HepG2 (cell line): ENCODE data around the gene COG5. TPM values are rescaled to one million over a fixed set of nuclear protein-coding genes. Genes with fewer than 3 reads are reported as not detected.

ENCODE experiments used
- ARNT ChIP-seq: fragments of 450-650 bp; IDR thresholded peaks from 2 replicates; pipeline ENCODE4 v1.6.1; 2017
- ATAD3A ChIP-seq: sonication (generic); formaldehyde crosslinking; IDR thresholded peaks from 2 replicates; pipeline ENCODE4 v1.4.0; 2020; ENCODE audit warnings: missing genetic modification reagents
- ATF7 ChIP-seq, 2 experiments: fragments of 450-650 bp in 1 of 2; sonication (generic) in 1 of 2; formaldehyde crosslinking in 1 of 2; IDR thresholded peaks; 2 replicates each; pipeline versions ENCODE4 v1.4.0 to v1.6.1; 2016 to 2020; ENCODE audit warnings: antibody characterized with exemption in 1 of 2, mild to moderate bottlenecking in 1 of 2, missing genetic modification reagents in 1 of 2
- GFI1 ChIP-seq: sonication (generic); formaldehyde crosslinking; IDR thresholded peaks from 2 replicates; pipeline ENCODE4 v1.5.0; 2020; ENCODE audit warnings: missing genetic modification reagents, mild to moderate bottlenecking, borderline replicate concordance
- GZF1 ChIP-seq: sonication (generic); formaldehyde crosslinking; IDR thresholded peaks from 2 replicates; pipeline ENCODE4 v1.5.1; 2020; ENCODE audit warnings: mild to moderate bottlenecking, missing genetic modification reagents
- HOXD1 ChIP-seq: sonication (generic); formaldehyde crosslinking; IDR thresholded peaks from 2 replicates; pipeline ENCODE4 v1.5.0; 2020; ENCODE audit warnings: missing genetic modification reagents
- MBD4 ChIP-seq: IDR thresholded peaks from 2 replicates; pipeline ENCODE4 v1.6.1; 2012; ENCODE audit warnings: low read length, inconsistent platforms, borderline replicate concordance
- NAIF1 ChIP-seq: sonication (generic); formaldehyde crosslinking; IDR thresholded peaks from 2 replicates; pipeline ENCODE4 v1.5.0; 2020; ENCODE audit warnings: mild to moderate bottlenecking, missing genetic modification reagents, borderline replicate concordance
- NCOA5 ChIP-seq: sonication (generic); formaldehyde crosslinking; IDR thresholded peaks from 2 replicates; pipeline ENCODE4 v1.4.0; 2020; ENCODE audit warnings: missing genetic modification reagents
- NFATC3 ChIP-seq: sonication (generic); formaldehyde crosslinking; IDR thresholded peaks from 2 replicates; pipeline ENCODE4 v1.5.1; 2020; ENCODE audit warnings: mild to moderate bottlenecking, missing genetic modification reagents
- NFIC ChIP-seq: IDR thresholded peaks from 2 replicates; pipeline ENCODE4 v1.6.1; 2012; ENCODE audit warnings: mild to moderate bottlenecking, low read length, inconsistent platforms
- SIX4 ChIP-seq: sonication (generic); formaldehyde crosslinking; IDR thresholded peaks from 2 replicates; pipeline ENCODE4 v1.4.0; 2020; ENCODE audit warnings: missing genetic modification reagents
- TCF12 ChIP-seq, 2 experiments: fragments of 450-650 bp in 1 of 2; sonication (generic) in 1 of 2; formaldehyde crosslinking in 1 of 2; IDR thresholded peaks; 2 replicates each; pipeline versions ENCODE4 v1.6.1 to v1.8.0; 2017 to 2022; ENCODE audit warnings: antibody characterized with exemption in 1 of 2, mild to moderate bottlenecking in 1 of 2, missing genetic modification reagents in 1 of 2, moderate library complexity in 1 of 2
- ZMAT3 ChIP-seq: sonication (generic); formaldehyde crosslinking; conservative IDR thresholded peaks from 2 replicates; pipeline ENCODE4 v1.7.0; 2021; ENCODE audit warnings: missing genetic modification reagents
- ZNF256 ChIP-seq: sonication (generic); formaldehyde crosslinking; conservative IDR thresholded peaks from 2 replicates; pipeline ENCODE4 v1.4.0; 2020; ENCODE audit warnings: missing genetic modification reagents
- ZNF33A ChIP-seq: sonication (generic); formaldehyde crosslinking; IDR thresholded peaks from 2 replicates; pipeline ENCODE4 v1.5.1; 2020; ENCODE audit warnings: missing genetic modification reagents, mild to moderate bottlenecking, moderate library complexity, borderline replicate concordance
- ZNF430 ChIP-seq: sonication (generic); formaldehyde crosslinking; IDR thresholded peaks from 2 replicates; pipeline ENCODE4 v1.9.0; 2021; ENCODE audit warnings: mild to moderate bottlenecking, missing genetic modification reagents
- ZNF431 ChIP-seq: sonication (generic); formaldehyde crosslinking; IDR thresholded peaks from 2 replicates; pipeline ENCODE4 v1.9.0; 2022; ENCODE audit warnings: missing genetic modification reagents, low read depth, mild to moderate bottlenecking, borderline replicate concordance
- ZNF670 ChIP-seq: sonication (generic); formaldehyde crosslinking; IDR thresholded peaks from 2 replicates; pipeline ENCODE4 v1.8.0; 2022; ENCODE audit warnings: mild to moderate bottlenecking, missing genetic modification reagents, borderline replicate concordance
- ZSCAN5A ChIP-seq: sonication (generic); formaldehyde crosslinking; IDR thresholded peaks from 2 replicates; pipeline ENCODE4 v1.8.0; 2022; ENCODE audit warnings: mild to moderate bottlenecking, missing genetic modification reagents, borderline replicate concordance
- polyA plus RNA-seq, 8 experiments: library from polyadenylated mRNA; depleted of rRNA in 3 of 8; stranded (reverse) in 7 of 8; unstranded in 1 of 8; fragments of >200 nt; fragmentation: Illumina TruSeq in 4 of 8; extraction: Trizol in 4 of 8; gene quantifications; 2 replicates each; pipeline versions ENCODE4 v1.2.1 to v1.2.3, GENCODE V29; 2011 to 2016; ENCODE audit warnings: low read depth in 4 of 8, missing spikeins in 1 of 8, mixed read lengths in 1 of 8; ENCODE audit not compliant: insufficient read depth in 1 of 8
- total RNA-seq, 5 experiments: library from RNA; depleted of rRNA; stranded (reverse); fragments of >200 nt; fragmentation: Illumina TruSeq; extraction: Trizol; gene quantifications; 2 replicates each; pipeline ENCODE4 v1.2.3, GENCODE V29; 2016; ENCODE audit warnings: low read depth in 1 of 5
- TF ChIP-seq, protein P1 (sequence below): sonication (generic); formaldehyde crosslinking; IDR thresholded peaks from 2 replicates; pipeline ENCODE4 v1.5.0; 2020; ENCODE audit warnings: missing genetic modification reagents, mild to moderate bottlenecking, borderline replicate concordance
- TF ChIP-seq, protein P2 (sequence below): fragments of 450-650 bp; IDR thresholded peaks from 2 replicates; pipeline ENCODE4 v1.6.1; 2017; ENCODE audit warnings: mild to moderate bottlenecking
- TF ChIP-seq, protein P3 (sequence below): sonication (generic); formaldehyde crosslinking; IDR thresholded peaks from 2 replicates; pipeline ENCODE4 v1.8.0; 2022; ENCODE audit warnings: mild to moderate bottlenecking, missing genetic modification reagents, moderate library complexity

Gene COG5
- total and polyA plus RNA-seq, 2 of the 13 experiments (the other 11 are each of a cell fraction or from before 2014, with no cell fraction given), result 20.4 to 31.3 TPM

DNA sequence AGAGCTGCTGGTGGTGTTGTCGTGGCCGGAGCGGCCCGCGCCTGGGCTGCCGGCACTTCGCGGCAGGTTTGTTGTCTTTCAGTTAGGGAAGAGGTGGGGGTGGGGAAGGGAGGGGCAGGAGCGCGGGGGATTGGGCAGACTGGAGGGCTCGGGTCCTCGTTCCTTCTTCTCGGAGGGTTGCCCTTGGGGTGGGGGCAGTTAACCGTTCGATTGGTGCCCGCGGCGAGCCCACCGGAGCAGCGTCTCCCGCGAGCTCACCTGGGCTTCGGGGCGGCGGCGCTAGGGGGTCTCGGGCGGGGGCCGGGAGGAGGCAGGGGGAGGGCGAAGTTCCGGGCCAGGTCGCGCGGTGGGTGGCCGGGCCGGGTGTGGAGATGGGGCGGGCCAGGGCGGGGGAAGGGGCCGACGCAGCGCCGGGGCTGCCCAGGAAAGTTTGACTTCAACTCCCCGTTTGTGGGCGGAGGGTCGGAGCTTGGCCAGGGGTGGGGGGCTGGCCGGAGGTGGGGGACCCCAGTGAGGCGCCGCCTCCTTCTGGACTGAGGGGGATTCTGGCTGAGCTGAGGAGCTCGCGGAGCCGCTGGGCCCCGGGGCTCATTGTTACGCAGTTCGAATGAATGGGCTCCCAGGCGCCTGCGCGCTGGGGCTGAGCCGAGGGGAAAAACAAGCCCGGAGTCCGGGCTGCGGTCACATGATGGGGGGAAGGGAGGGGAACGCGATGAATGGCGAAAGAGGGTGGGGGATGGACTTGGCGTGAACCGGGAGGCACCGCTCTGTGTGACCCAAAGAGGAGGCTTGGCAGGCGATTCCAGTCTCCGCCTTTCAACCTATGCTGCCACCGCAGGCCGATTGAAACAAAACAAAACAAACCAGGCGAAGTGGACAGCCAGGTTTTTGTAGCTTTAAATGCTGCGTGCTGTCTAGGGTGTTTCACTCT, 394.3 kb downstream of the COG5 start (continued):
- TF ChIP-seq, protein P1, sequence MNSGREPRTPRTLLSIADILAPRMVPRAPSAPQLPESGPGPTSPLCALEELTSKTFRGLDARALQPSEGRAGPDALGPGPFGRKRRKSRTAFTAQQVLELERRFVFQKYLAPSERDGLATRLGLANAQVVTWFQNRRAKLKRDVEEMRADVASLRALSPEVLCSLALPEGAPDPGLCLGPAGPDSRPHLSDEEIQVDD (CRISPR knock-in tag), result no peak
- no peak for TF ChIP-seq GZF1 (CRISPR knock-in tag)
- TF ChIP-seq MBD4, result no peak
- TF ChIP-seq ATAD3A (CRISPR knock-in tag), result no peak
- TF ChIP-seq HOXD1 (CRISPR knock-in tag), result peak; percentile 56; the same call in 1 of the 2 replicates
- TF ChIP-seq ZMAT3 (CRISPR knock-in tag), result peak; percentile 62; the same call in 1 of the 2 replicates
- TF ChIP-seq NFIC, result no peak
- 0 out of 2 replicates have a peak, but pooled peaks have one; percentile 48 for TF ChIP-seq GFI1
- TF ChIP-seq NFATC3 (CRISPR knock-in tag), result no peak
- no peak for TF ChIP-seq ZNF431 (CRISPR knock-in tag)
- 0 out of 2 replicates have a peak, but pooled peaks have one; percentile 53 for TF ChIP-seq ZNF256 (CRISPR knock-in tag)
- no peak for TF ChIP-seq ZNF670 (CRISPR knock-in tag)
- TF ChIP-seq ARNT, result no peak
- TF ChIP-seq, protein P2, sequence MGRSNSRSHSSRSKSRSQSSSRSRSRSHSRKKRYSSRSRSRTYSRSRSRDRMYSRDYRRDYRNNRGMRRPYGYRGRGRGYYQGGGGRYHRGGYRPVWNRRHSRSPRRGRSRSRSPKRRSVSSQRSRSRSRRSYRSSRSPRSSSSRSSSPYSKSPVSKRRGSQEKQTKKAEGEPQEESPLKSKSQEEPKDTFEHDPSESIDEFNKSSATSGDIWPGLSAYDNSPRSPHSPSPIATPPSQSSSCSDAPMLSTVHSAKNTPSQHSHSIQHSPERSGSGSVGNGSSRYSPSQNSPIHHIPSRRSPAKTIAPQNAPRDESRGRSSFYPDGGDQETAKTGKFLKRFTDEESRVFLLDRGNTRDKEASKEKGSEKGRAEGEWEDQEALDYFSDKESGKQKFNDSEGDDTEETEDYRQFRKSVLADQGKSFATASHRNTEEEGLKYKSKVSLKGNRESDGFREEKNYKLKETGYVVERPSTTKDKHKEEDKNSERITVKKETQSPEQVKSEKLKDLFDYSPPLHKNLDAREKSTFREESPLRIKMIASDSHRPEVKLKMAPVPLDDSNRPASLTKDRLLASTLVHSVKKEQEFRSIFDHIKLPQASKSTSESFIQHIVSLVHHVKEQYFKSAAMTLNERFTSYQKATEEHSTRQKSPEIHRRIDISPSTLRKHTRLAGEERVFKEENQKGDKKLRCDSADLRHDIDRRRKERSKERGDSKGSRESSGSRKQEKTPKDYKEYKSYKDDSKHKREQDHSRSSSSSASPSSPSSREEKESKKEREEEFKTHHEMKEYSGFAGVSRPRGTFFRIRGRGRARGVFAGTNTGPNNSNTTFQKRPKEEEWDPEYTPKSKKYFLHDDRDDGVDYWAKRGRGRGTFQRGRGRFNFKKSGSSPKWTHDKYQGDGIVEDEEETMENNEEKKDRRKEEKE, result no peak
- TF ChIP-seq, protein P3, sequence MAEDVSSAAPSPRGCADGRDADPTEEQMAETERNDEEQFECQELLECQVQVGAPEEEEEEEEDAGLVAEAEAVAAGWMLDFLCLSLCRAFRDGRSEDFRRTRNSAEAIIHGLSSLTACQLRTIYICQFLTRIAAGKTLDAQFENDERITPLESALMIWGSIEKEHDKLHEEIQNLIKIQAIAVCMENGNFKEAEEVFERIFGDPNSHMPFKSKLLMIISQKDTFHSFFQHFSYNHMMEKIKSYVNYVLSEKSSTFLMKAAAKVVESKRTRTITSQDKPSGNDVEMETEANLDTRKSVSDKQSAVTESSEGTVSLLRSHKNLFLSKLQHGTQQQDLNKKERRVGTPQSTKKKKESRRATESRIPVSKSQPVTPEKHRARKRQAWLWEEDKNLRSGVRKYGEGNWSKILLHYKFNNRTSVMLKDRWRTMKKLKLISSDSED, result no peak
- TF ChIP-seq SIX4, result no peak
- 0 out of 2 replicates have a peak, but pooled peaks have one; percentile 9 for TF ChIP-seq ATF7 (IDR thresholded peaks at IDR 0.05)
- TF ChIP-seq ATF7 (CRISPR knock-in tag; IDR thresholded peaks at IDR 0.05), result no peak
- TF ChIP-seq ZNF33A, result no peak
- TF ChIP-seq TCF12 (IDR thresholded peaks at IDR 0.05), result no peak
- no peak for TF ChIP-seq TCF12 (CRISPR knock-in tag; IDR thresholded peaks at IDR 0.05)
- TF ChIP-seq NCOA5 (CRISPR knock-in tag), result no peak
- TF ChIP-seq NAIF1 (CRISPR knock-in tag), result 0 out of 2 replicates have a peak, but pooled peaks have one; percentile 33
- peak; percentile 45; the same call in 1 of the 2 replicates for TF ChIP-seq ZNF430 (CRISPR knock-in tag)
- 0 out of 2 replicates have a peak, but pooled peaks have one; percentile 52 for TF ChIP-seq ZSCAN5A
